OCI-LY3 (cell line): ENCODE measurements around the gene GRM3.

Source experiments
- H2AFZ ChIP-seq: fragments of 200-600, 300-600 bp; shearing (Covaris generic); 2 replicates; pipeline ENCODE4 v1.6.0; 2014; ENCODE audit warnings: antibody characterized with exemption, low read depth, low read length
- H3K27ac ChIP-seq: fragments of 200-600, 300-600 bp; sonication (generic); 2 replicates; pipeline ENCODE4 v1.5.1; 2014; ENCODE audit warnings: mild to moderate bottlenecking, low read length, moderate library complexity, mixed read lengths
- H3K27me3 ChIP-seq: fragments of 200-600, 300-600 bp; sonication (generic); 2 replicates; pipeline ENCODE4 v1.6.1; 2014; ENCODE audit warnings: low read depth, low read length, mixed read lengths
- H3K36me3 ChIP-seq: fragments of 200-600, 300-600 bp; sonication (generic); replicated peaks from 2 replicates; pipeline ENCODE3; 2014; ENCODE audit warnings: low read depth, low read length, mixed read lengths
- H3K4me1 ChIP-seq: fragments of 300-600, 200-600 bp; sonication (generic); 2 replicates; pipeline ENCODE4 v1.6.1; 2014; ENCODE audit warnings: low read length, mixed read lengths
- H3K4me2 ChIP-seq: fragments of 200-600, 300-600 bp; sonication (generic); 2 replicates; pipeline ENCODE4 v1.6.1; 2014; ENCODE audit warnings: low read length, mixed read lengths
- H3K4me3 ChIP-seq: fragments of 300-600, 200-600 bp; sonication (generic); 2 replicates; pipeline ENCODE4 v1.5.1; 2014; ENCODE audit warnings: antibody characterized with exemption, mild to moderate bottlenecking, low read length, moderate library complexity
- H3K79me2 ChIP-seq: fragments of 300-600, 200-600 bp; shearing (Covaris generic); 2 replicates; pipeline ENCODE4 v1.6.1; 2014; ENCODE audit warnings: mild to moderate bottlenecking, low read length, mixed read lengths
- H3K9ac ChIP-seq: fragments of 300-600, 200-600 bp; shearing (Covaris generic); 2 replicates; pipeline ENCODE4 v1.6.0; 2014; ENCODE audit warnings: mild to moderate bottlenecking, low read length, moderate library complexity
- H3K9me3 ChIP-seq: fragments of 200-600, 300-600 bp; shearing (Covaris generic); 2 replicates; pipeline ENCODE4 v1.6.1; 2014; ENCODE audit warnings: low read length, mixed read lengths; ENCODE audit not compliant: insufficient read depth
- H4K20me1 ChIP-seq: fragments of 200-600, 300-600 bp; sonication (generic); 2 replicates; pipeline ENCODE4 v1.6.1; 2016; ENCODE audit warnings: low read length, mixed read lengths; ENCODE audit not compliant: insufficient read depth
- CTCF ChIP-seq: fragments of 200-600, 300-600 bp; sonication (generic); IDR thresholded peaks from 2 replicates; pipeline ENCODE4 v1.5.1; 2014; ENCODE audit warnings: antibody characterized with exemption, low read length, low read depth
- EZH2phosphoT487 ChIP-seq: fragments of 200-600 bp; shearing (Covaris generic); IDR thresholded peaks from 2 replicates; pipeline ENCODE4 v1.6.1; 2018; ENCODE audit warnings: antibody characterized with exemption, mixed run types, low read depth

The GRM3 gene

GRCh38 chr7:86884152-86884551, 240.4 kb downstream of the GRM3 start:
- Histone ChIP-seq H3K27me3 (no peaks in the 10 kb centered on the region), H2AFZ (no peak overlapping the region), H3K4me2 (no peak overlapping the region), H3K79me2 (no peaks in the 10 kb centered on the region), H4K20me1 (no peaks in the 10 kb centered on the region), H3K9me3 (no peaks in the 10 kb centered on the region), H3K4me1 (peaks cover under 1% of the 10 kb centered on the region), H3K4me3 (no peak overlapping the region), H3K9ac (no peak overlapping the region), H3K27ac (no peak overlapping the region), H3K36me3 (no peaks in the 10 kb centered on the region)
- TF ChIP-seq CTCF (no peak), EZH2phosphoT487 (no peak)

GRCh38 chr7:86889501-86889900, 245.8 kb downstream of the GRM3 start:
- no peak overlapping the region for H3K9ac ChIP-seq
- no peaks in the 10 kb centered on the region for H3K79me2 ChIP-seq
- H3K27ac ChIP-seq = no peak overlapping the region
- no peaks in the 10 kb centered on the region for H3K27me3 ChIP-seq
- no peak overlapping the region for H3K4me2 ChIP-seq
- H3K4me3 ChIP-seq = no peak overlapping the region
- no peaks in the 10 kb centered on the region for H3K36me3 ChIP-seq
- no peaks in the 10 kb centered on the region for H4K20me1 ChIP-seq
- TF ChIP-seq EZH2phosphoT487 (no peak), CTCF (no peak)
- H3K9me3 ChIP-seq = no peaks in the 10 kb centered on the region
- H2AFZ ChIP-seq = no peak overlapping the region
- H3K4me1 ChIP-seq = peaks cover 8% of the 10 kb centered on the region

- Histone ChIP-seq H3K4me3 (no peak overlapping the region), H3K36me3 (no peaks in the 10 kb centered on the region), H3K4me1 (no peaks in the 10 kb centered on the region), H3K79me2 (no peaks in the 10 kb centered on the region), H4K20me1 (no peaks in the 10 kb centered on the region), H3K27me3 (no peaks in the 10 kb centered on the region), H3K4me2 (no peak overlapping the region), H3K9ac (no peak overlapping the region), H3K9me3 (no peaks in the 10 kb centered on the region), H3K27ac (no peak overlapping the region), H2AFZ (no peak overlapping the region)
- TF ChIP-seq CTCF (no peak), EZH2phosphoT487 (no peak)
Observed at GRCh38 chr7:86898171-86898570, 254.5 kb downstream of the GRM3 start.

- TF ChIP-seq EZH2phosphoT487 (no peak), CTCF (no peak)
- Histone ChIP-seq H3K4me1 (no peaks in the 10 kb centered on the region), H3K27ac (no peak overlapping the region), H3K79me2 (no peaks in the 10 kb centered on the region), H3K9me3 (no peaks in the 10 kb centered on the region), H4K20me1 (no peaks in the 10 kb centered on the region), H3K4me3 (no peak overlapping the region), H3K4me2 (no peak overlapping the region), H3K9ac (no peak overlapping the region), H3K36me3 (no peaks in the 10 kb centered on the region), H2AFZ (no peak overlapping the region), H3K27me3 (no peaks in the 10 kb centered on the region)
Observed at GRCh38 chr7:86900886-86901285, 257.2 kb downstream of the GRM3 start.
